GM23248 (cell line): ENCODE results near the gene P2RX1.

Experiments
- EZH2 ChIP-seq: fragments of 200-600 bp; sonication (generic); IDR thresholded peaks from 2 replicates; pipeline ENCODE4 v1.6.1; 2018; ENCODE audit warnings: antibody characterized with exemption, mild to moderate bottlenecking; ENCODE audit not compliant: insufficient read depth, poor library complexity, severe bottlenecking
- EZH2phosphoT487 ChIP-seq: fragments of 200-600 bp; sonication (generic); IDR thresholded peaks from 2 replicates; pipeline ENCODE4 v1.6.1; 2018; ENCODE audit warnings: antibody characterized with exemption, moderate library complexity, mild to moderate bottlenecking, low read depth; ENCODE audit not compliant: insufficient read depth

DNA sequence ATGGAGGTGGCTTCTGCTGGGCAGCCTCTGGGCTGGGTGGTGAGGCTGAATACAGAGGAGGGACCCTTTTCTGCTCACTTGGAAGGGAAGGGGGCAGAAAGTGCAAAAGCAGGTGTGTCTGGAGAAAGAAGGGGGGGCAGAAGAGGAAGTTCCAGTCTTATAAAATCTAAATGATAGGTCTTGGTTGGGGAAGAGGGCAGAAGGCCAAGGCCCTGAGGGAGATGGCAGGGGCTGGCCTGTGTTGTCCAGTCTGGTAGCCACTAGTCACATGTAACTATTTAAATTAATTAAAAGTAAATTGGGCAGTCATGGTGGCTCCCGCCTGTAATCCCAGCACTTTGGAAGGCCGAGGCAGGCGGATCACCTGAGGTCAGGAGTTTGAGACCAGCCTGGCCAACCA lies 20.9 kb downstream of the P2RX1 start:
- TF ChIP-seq EZH2 (no peak), EZH2phosphoT487 (no peak)
